Astrocyte of the cerebellum (primary cell): ENCODE results near the gene ARMH3.

Source experiments
- DNase-seq: peaks from one replicate; pipeline ENCODE4 v3.0.0-alpha.2; 2011; ENCODE audit warnings: low read depth
- H3K4me3 ChIP-seq: 2 replicates; pipeline ENCODE4 v1.5.1; 2011; ENCODE audit warnings: mild to moderate bottlenecking, low read depth, low read length, moderate library complexity
- in situ Hi-C: cut with HindIII; loops from 2 replicates; pipeline ENCODE4 v1.10.0; 2017; ENCODE audit warnings: low sequenced_read_pairs
- TF ChIP-seq, protein P1 (sequence below): IDR thresholded peaks from 2 replicates; pipeline ENCODE4 v1.5.1; 2012; ENCODE audit warnings: low read length, low read depth, moderate library complexity, mild to moderate bottlenecking; ENCODE audit errors: missing control alignments

ARMH3 gene

DNA sequence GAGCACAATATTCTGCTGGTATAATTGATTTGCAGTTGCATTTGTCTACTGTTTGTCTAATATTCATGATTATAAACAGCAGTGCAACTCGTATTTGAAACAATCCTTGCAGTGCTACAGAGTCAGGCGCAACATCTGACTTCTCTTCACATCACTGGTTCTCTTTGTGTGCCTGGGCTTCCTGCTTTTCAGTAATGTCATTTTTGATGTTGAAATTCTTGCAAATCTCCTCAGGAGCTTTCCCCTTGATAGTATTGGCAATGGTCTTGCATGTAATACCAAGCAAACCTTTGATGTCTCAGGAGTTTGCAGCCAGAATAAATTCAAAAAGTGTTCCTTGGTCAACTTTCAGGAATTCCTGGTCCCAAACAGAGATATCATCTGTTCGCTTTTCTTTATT is 29.4 kb upstream of the ARMH3 start:
- TF ChIP-seq, protein P1, sequence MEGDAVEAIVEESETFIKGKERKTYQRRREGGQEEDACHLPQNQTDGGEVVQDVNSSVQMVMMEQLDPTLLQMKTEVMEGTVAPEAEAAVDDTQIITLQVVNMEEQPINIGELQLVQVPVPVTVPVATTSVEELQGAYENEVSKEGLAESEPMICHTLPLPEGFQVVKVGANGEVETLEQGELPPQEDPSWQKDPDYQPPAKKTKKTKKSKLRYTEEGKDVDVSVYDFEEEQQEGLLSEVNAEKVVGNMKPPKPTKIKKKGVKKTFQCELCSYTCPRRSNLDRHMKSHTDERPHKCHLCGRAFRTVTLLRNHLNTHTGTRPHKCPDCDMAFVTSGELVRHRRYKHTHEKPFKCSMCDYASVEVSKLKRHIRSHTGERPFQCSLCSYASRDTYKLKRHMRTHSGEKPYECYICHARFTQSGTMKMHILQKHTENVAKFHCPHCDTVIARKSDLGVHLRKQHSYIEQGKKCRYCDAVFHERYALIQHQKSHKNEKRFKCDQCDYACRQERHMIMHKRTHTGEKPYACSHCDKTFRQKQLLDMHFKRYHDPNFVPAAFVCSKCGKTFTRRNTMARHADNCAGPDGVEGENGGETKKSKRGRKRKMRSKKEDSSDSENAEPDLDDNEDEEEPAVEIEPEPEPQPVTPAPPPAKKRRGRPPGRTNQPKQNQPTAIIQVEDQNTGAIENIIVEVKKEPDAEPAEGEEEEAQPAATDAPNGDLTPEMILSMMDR, result no peak
- H3K4me3 ChIP-seq, result no peak overlapping the region
- no peak for DNase-seq
- in situ Hi-C loops, result no loop called here

DNA sequence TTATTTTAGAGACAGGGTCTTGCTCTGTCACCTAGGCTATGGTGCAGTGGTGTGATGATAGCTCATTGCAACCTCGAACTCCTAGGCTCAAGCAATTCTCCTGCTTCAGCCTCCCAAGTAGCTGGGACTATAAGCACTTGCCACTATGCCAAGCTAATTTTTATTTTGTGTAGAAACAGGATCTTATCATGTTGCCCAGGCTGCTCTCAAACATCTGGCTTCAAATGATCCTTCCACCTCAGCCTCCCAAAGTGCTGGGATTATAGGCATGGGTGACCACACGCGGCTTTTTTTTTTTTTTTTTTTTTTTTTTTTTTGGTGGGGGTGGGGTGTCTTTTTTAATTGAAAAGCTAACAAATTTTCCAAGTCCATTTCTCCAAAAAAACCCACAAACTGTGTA is 27.6 kb upstream of the ARMH3 start:
- in situ Hi-C loops, result no loop called here
- no peak for DNase-seq
- TF ChIP-seq, protein P1, result no peak
- no peak overlapping the region for H3K4me3 ChIP-seq

DNA sequence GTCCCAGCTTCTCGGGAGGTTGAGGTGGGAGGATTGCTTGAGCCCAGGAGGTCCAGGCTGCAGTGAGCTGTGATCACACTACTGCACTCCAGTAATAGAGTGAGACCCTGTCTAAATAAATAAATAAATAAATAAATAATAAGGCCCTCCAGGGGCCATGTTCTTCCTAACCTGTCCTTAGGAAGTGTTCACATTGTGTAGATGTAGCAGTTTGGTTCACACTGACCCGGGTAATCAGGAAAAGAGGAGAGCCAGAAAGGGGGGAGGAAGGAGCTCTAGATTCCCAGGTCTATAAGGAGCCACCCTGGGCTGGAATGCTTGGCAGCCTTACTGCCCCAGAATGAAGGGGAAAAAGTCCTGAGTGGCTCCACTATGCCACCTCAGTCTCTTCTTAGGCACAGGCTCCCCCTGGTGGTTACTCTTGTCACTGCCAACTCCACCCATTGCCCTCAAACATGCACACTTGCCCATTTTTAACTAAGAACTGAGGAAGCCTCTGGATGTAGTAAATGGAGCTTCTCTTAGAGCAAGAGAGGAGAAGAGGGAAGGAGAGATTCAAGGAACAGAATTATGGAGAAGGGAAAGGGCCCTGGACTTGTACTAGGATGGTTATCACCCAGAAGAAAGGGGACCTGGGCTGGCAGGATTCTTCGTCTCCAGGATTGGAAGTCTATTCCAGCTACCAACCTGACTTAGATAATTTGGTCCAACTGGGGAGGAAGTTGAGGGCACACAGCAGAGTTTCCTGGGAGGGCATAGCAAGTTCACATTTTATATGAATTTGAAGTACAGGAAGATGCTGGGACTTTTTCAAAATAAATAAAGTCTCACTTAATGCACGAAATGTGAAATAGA is 16.9 kb upstream of the ARMH3 start:
- H3K4me3 ChIP-seq, result no peak overlapping the region
- TF ChIP-seq, protein P1, result peak; percentile 96
- peak; percentile 65 for DNase-seq
- in situ Hi-C loops, result no loop called here

DNA sequence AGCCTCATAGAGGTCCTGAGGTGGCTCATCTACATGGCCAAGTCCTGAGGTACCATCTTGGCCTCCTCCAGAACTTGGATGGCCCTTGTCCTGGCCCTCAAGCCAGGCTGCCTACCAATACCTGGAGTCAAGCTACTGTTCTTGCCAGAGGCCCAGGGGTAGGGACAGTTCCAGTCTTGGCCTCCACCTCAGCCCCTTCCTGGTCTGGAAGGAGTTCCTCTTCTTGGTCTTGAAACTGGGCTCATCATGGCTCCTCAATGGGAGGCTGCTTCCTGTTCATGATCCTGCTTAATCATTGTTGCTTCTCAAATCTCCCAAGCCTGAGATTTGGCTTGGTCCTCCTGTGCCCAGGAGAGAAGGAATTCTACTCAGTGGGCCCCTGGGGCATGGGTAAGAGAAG is 13.1 kb upstream of the ARMH3 start:
- in situ Hi-C loops, result no loop called here
- no peak for DNase-seq

DNA sequence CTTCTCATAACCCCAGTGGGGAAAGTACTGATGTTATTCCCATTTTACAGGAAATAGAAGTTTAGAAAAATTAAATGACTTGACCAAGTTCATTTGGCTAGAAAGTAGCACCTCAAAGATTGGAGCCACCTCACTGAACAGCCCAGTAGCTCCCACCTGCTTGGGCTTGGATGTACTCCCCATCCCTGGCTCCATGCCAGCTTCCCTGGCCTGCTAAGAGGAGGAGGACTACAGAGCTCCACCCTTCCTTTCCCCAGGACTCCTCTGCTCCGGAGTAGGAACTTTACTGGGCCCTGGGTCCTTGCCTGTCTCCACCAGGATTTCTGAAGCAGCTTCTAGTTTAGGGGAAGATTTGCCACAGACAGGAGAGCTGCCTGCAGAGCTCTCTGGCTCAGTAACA is 12.2 kb upstream of the ARMH3 start:
- DNase-seq, result no peak
- in situ Hi-C loops, result no loop called here
- TF ChIP-seq, protein P1, result no peak
- no peak overlapping the region for H3K4me3 ChIP-seq

More for the DNA sequence above, 13.1 kb upstream of the ARMH3 start:
- TF ChIP-seq, protein P1, result no peak
- no peak overlapping the region for H3K4me3 ChIP-seq

DNA sequence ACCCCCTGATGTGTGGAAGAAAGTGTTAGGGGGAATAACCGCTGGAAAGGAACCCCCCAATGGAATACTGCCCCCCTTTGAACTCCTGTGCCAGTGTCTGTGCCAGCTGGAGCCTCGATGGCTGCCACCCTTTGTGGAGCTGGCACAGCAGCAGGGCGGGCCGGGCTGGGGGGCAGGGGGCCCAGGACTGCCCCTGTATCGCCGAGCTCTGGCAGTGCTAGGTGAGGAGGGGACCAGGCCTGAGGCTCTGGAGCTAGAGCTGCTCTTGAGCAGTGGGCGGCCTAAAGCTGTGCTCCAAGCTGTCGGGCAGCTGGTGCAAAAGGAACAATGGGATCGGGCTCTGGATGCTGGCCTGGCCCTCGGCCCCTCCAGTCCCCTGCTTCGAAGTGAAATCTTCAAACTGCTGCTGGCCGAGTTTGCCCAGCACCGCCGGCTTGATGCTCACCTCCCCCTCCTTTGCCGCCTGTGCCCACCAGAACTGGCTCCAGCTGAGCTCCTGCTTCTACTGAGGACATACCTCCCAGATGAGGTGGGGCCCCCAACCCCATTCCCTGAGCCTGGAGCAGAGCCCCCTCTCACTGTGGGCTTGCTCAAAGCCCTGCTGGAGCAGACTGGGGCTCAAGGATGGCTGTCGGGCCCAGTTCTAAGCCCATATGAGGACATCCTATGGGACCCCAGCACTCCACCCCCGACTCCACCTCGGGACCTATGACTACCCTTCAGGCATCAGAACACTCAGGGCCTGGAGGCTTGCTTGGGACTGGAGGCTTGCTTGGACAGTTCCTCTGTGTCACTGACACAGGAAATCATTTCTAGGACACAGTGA is 11.3 kb upstream of the ARMH3 start:
- in situ Hi-C loops, result no loop called here
- DNase-seq, result no peak
- no peak overlapping the region for H3K4me3 ChIP-seq
- TF ChIP-seq, protein P1, result no peak
